ENCODE measurements around the gene ANO10. TPM values are rescaled to one million over a fixed set of nuclear protein-coding genes. Genes with fewer than 3 reads are reported as not detected.

The ANO10 gene
- total RNA-seq, 1 experiment from 2014 or later, result 29.8 TPM

GRCh38 chr3:43372007-43372740 lies 249.6 kb downstream of the ANO10 start:
- DNase-seq (ENCODE audit: low read depth), result no peak

DNA sequence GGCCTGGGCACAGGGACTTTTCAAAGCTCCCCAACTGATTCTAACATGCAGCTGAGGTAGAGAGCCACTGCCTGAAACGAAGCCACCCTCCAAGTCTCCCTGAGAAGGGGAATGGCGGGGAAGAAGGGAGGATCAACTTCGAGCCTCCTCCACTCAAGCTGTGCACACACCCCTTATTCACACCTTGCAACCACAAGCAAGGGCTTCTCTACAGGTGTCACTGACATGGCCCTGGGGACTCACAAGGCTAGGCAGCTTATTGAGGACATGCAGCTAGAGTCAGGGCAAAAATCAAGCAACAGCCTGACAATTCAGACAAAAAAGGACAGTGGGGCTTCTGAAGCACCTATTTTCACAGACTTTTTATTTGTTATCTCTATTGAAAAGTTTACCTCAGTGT lies 250.3 kb downstream of the ANO10 start:
- no peak for DNase-seq (ENCODE audit: low read depth)

DNA sequence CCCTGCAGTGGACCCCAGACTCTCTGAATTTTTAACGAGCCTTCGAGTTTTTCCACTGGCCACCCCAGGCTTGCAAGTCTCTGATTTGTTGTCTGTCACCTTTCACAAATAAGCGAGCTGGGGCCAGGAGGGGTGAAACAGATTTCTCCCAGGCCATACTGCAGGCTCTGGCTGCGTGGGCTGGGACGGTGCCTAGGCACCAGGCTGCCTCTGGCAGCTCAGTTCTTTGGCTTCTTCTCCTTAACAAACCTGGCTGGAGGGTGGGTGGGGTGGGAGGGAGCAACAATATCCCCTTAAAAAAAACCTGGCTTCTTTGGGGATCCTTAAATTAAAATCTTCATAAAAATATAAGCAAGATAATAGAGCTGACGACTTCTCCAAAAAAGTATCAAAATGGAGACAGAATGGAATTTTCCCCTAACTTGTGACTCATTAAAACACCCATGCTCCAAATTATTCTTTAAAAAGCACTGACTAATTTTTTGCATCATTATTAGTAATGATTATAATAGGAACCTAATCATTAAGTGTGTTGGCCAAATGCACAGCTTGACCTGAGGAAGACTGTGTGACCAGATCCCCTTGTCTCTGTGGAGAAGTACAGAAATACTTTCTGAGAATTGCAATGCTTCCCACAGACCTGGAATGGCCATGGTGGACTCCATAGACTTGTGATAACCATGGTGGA lies 251.4 kb downstream of the ANO10 start:
- no peak for DNase-seq (ENCODE audit: low read depth)

DNA sequence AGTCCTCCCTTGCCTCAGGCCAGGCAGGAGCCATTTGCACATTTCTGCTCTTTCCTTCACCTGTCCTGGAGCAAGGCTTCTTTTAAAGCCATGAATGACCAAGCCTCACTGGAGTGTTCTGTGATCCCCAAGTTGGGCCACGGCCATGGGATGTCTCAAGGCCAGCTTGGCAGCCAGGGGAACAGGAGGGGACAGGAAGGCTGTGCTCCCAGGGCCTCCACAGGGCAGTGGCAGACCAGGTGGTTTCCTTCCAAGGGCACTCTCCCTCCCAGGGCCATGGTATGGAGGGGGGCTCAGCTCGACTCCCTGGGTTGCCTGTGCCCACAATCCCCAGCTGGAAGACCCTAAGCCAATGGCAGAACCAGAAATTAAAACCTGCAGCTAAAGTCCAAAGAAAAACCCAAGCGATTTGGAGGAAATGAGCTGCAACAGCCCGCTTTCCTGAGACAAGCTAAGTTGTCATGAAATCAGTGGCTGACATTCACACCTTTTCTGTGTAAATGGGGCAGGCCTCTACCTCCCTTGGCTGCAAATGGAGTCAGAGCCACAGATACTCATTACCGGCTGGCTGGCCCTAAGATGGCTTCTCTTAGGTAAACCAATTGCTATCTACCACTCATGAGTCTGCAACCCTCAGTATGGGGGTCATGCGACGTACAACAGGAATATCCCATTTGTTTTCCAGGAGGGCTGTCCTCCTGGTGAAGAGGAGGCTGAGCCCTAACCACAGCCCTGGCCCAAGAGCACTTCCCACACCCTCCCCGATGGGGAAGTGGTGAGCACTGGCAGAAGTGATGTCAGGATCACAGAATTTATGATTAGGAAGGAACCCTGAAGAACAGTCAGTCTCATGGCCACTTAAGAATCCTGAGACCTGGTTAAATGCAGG lies 252.2 kb downstream of the ANO10 start:
- DNase-seq (ENCODE audit: low read depth), result no peak

DNA sequence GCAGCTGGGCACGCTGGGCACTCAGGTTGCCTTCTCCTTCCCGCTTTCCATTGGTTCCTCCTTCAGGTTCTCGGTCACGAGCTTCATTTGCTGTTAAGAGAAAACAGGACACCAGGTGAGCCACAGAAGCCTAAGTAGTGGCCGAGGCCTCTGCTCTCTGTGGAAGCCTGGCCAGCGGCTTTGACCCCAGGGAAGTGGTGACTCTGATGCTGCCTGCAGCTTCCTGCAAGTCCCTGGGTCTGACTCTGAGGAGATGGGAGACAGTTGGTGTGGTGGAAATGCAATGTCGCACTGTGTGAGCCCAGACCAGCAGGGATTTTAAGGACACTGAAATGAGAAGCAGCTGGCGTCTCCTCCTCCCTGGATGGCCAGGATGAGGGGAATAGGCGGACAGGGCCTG lies 254.9 kb downstream of the ANO10 start:
- DNase-seq (ENCODE audit: low read depth), result no peak

DNA sequence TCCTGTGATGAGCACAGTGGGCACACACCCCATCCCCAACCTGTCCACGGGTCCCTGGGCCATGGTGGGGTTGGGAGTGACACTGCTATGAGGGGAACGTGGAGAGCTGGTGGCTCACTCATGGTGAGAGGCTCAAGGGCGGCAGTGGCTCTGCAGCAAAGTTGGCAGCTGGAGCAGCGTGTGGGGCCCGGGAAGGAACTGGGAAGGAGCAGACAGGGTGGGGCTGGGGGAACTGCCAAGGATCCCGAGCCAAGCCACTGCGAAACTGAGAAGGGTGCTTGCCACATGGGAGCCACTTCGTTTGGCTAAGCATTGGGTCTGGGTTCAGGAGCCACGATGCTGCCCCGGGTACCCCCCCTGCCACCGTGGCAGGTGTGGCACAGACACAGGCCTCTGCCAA lies 255.3 kb downstream of the ANO10 start:
- DNase-seq (ENCODE audit: low read depth), result no peak

DNA sequence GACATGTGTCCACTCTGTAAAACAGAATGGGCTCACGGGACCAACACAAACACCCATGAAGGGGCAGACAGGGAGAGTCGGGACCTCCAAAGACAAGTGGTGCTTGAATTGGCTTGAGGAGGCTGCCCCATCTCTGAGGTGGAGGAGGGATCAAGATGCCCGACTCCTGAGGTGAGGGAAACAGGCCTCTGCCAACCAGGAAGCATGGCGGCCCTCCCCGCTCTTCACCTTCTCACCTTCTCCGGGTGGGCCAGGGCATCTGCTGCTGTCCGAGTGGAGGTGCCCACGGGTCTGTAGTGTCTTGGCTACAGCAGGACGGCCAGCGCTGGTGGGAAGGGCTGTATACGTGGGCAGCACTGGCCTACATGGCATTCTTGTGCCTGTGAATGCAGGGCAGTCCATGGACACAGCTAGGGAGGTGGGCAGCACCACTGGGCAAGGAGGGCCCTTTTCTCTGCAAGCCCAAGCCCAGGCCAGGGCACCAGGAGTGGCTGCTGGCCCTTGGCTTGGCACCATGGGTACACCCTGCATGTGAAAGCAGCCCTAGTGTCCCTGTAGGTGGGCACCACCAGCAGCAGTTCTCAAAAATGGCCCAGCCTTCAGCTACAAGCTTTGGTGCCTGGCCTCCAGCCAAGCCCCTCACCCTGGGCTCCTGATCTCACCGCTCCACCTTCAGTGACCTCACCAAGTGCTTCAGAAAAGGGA lies 256.1 kb downstream of the ANO10 start:
- no peak for DNase-seq (ENCODE audit: low read depth)

DNA sequence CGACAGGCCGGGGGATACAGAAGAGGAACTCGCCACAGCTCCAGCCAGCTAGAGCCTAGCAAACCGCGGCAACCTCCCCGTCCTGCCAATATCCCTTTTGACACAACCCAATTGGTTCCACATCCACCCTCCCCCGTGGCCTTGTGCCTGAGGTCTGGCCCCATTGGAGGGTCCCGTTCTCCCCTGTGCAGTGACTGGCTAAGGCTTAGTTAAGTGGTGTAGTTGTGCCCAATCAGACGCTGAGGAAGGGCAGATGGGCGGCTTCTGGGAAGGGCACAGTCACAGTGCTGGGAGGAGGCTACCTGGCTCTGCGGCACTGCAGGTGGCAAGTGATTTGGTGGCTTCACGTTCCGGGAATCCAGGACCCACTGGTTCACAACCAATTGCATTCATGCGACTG lies 256.9 kb downstream of the ANO10 start:
- DNase-seq (ENCODE audit: low read depth), result no peak

GRCh38 chr3:43364494-43364893 lies 257.3 kb downstream of the ANO10 start:
- no peak for DNase-seq (ENCODE audit: low read depth)

GRCh38 chr3:43363621-43364266 lies 258.1 kb downstream of the ANO10 start:
- no peak for DNase-seq (ENCODE audit: low read depth)

- no peak for DNase-seq (ENCODE audit: low read depth)
Observed at GRCh38 chr3:43362961-43363360, 258.9 kb downstream of the ANO10 start.

DNA sequence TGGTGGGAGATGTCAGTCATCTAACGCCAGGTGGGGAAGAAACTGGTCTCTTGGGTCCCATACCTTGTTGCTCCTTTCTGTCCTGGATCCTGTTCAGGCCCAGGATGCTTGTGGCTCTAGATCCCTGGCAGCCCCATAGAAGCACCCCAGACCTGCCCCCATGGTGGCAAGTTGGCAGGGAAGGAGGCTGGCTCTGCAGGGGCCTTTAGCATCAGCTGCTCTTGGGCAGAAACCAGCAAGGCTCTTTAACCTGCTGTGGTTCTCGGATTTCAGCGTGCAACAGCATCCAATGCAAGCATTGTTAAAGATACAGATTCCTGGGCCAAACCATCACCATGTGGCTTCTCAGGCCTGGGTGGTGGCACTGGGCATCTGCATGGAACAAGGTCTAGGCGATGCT lies 259.6 kb downstream of the ANO10 start:
- DNase-seq (ENCODE audit: low read depth), result no peak

DNA sequence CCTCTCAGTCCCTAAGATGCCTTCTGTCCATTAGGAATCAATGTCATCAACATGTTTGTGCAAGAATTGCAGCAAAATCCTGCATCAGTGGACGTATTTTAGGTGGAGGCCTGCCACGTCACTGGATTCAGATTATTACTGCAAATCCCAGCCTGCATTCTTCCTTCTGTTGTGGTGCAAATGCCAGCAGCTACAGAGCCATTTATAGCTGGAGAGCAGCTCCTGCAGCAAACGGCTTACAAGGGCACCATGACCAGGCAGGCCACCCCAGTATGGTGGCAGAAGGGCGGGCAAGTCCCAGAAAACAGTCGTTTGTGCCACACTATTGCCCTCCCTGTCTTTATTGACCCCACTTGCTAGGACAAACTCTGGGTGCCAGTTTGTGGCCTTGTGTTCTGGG lies 260.7 kb downstream of the ANO10 start:
- DNase-seq (ENCODE audit: low read depth), result no peak

- DNase-seq (ENCODE audit: low read depth), result peak; percentile 8
Observed at GRCh38 chr3:43356033-43356432, 265.8 kb downstream of the ANO10 start.

DNA sequence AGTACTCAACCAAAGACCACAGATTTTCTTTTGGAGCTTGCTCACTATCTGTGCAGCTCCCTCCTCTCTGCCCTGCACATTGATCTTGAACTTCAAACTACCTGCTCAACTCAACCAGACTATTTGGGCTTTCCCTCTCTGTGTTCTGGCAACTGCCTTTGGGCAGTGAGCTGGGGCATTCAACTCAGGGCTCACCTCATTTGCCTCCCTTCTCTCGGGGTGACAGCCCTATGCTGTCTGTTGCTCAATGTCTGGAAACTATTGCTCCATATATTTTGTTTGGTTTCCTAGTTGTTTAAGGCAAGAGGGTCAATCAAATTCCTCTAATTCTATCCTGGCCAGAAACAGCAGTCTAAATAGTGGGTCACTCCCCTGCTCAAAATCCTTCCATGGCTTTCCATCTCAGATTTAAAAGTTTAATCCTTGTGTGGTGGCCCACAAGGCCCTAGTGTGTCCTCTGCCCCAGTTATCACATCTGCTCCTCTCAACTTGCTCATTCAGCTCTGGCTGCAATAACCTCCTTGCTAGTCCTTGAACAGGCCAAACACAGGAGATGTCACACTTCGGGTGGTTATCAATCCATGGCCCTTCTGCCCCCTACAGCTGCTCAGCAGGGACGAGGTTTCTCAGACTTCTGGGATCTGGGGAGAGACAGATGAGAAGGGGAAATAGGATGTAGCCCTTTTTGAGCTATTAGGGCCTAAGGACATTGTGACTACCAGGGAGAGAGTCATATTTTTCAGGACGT lies 267.7 kb downstream of the ANO10 start:
- DNase-seq (ENCODE audit: low read depth), result no peak

DNA sequence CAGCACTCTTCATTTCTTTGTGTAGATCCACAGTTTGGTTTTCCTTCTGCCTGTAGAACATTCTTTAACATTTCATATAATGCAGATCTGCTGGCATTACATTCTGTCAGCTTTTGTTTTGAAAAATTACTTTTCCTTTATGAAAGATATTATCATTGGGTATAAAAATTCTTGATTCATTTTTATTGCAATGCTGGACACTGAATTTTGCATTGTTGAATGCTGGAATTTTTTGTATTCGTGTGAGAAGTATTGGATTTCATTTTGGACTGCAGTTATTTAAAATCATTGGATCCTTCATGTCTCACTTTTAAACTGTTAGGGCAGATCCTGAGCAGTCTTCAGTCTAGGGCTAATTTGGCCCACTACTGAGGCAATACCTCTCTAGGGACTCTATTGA lies 268.4 kb downstream of the ANO10 start:
- DNase-seq (ENCODE audit: low read depth), result no peak

GRCh38 chr3:43349716-43350115 lies 272.1 kb downstream of the ANO10 start:
- DNase-seq (ENCODE audit: low read depth), result no peak

- DNase-seq (ENCODE audit: low read depth), result no peak
Observed at GRCh38 chr3:43348852-43349574, 272.8 kb downstream of the ANO10 start.

GRCh38 chr3:43348350-43348749 lies 273.5 kb downstream of the ANO10 start:
- no peak for DNase-seq (ENCODE audit: low read depth)

GRCh38 chr3:43347774-43348173 lies 274.0 kb downstream of the ANO10 start:
- no peak for DNase-seq (ENCODE audit: low read depth)
